ENCODE data around the gene PKD2.
"Not testable (repeated sequence)": the region's sequence is repeated elsewhere in the genome, so short reads cannot be mapped to it uniquely, and the experiment has no call there.

PKD2 gene

GRCh38 chr4:87986508-87986907, 20.9 kb upstream of the PKD2 start:
- no peak for DNase-seq (ENCODE audit: low spot score)

GRCh38 chr4:87989765-87990164, 17.7 kb upstream of the PKD2 start:
- DNase-seq (ENCODE audit: low spot score): no peak

DNA sequence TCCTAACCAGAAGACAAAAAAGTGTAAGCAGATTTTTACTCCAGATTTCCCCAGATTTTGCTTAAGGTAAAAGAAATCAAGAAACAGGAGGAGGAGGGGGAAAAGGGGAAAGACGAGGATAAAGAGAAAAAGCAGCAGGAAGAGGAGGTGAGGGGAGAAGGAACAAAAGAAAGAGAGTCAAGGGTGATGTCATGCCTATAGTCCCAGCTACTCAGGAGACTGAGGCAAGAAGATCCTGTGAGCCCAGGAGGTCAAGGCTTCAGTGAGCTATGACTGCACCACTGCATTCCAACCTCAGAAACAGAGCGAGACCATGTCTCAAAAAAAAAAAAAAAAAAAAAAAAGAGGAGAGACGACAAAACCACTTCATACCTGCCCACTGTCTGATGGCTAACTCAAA, 12.0 kb upstream of the PKD2 start:
- no peak for DNase-seq (ENCODE audit: low spot score)

- not testable (repeated sequence) for DNase-seq (ENCODE audit: low spot score)
Measured at GRCh38 chr4:87999191-87999691, 8.2 kb upstream of the PKD2 start.

DNA sequence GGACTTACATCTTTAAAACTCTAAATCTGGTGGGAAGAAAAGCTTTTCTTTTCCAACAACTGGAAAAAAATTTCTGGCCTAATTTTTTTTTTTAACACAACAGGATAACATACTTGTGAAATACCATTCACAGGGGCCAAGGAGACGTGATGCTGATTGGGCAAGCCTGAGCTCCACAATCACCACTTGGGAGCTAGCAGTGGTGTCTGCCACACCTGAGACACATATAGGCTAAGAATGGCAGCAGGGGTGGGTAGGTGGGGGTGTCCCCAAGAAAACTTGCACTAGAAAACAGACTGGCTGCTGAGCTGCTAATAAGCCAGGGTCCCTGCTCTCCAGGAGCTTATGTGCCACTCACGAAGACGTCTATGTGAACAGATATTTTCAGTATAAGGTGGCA, 5.6 kb upstream of the PKD2 start:
- no peak for DNase-seq (ENCODE audit: low spot score)

DNA sequence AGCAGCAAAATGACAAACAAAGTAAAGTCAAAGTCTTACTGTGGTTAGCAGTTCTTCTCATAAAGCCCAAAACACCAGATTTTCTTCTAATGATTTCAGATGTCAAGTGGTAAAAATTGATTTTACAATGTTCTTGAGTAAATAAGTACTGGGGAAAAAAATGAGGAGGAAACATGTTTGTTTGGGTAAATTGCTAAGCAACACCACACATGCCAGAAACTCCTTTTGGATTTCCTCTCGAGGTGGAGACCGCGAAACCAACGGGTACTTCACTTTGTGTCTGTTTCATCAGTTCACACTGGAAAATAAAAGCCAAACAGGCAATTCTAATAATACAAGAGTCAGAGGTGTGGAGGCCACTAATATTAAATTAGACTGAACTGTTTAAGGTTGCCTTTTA, 4.6 kb upstream of the PKD2 start:
- DNase-seq (ENCODE audit: low spot score): no peak

DNA sequence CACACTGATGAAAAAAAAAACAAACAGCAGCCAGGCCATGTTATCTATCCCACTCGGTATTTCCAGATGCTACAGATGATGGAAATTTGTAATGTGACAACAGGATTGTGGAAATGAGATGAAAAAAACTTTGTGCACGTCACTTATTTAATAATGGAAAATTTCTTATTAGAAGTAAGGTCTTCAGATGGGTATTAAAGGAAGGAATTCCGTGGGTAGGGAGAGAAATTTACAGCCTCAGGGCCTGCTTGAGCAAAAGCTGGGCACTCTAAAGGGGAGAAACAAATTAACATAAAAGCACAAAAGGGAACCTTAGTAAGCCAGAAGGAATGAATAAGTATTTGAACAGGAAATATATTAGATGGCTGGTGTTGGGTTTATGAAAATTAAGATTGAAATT, 4.2 kb upstream of the PKD2 start:
- no peak for DNase-seq (ENCODE audit: low spot score)

DNA sequence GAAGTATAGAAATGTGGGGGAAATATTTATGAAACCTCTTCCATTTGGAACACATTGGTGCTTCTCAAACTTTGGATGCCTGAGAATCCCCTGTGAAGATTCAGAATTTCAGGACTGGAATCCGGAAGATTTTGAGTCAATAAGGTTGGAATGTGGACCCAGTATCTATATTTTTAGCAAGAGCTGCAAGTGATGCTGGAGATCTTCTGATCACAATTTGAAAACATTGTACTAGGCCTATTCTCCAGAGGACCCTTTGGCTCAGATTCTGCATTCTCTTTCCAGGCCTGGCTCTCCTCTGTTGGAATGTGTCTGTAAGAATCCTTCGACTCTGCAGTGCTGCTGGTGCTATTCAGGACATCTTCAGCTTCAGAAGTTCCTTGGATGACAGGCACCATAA, 2.4 kb upstream of the PKD2 start:
- DNase-seq (ENCODE audit: low spot score): no peak

- DNase-seq (ENCODE audit: low spot score): no peak
Measured at GRCh38 chr4:88005946-88006345, 1.5 kb upstream of the PKD2 start.

DNA sequence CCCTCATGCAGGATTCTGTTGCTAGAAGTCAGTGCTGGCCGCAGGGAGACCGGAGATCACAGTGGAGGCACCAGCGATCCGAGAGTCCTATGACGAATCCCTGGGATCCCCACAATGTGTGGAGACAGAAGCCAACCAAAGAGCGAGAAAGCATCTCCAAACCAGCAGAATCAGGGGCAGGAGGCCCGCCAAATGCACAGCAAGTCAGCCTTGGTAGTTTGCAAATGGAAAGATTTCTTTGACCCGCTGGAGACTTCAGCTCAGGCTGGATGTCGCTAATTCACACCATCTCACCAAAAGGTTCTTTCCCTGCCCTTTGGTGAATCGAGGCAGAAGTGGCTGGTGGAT, 505 bp upstream of the PKD2 start:
- no peak for DNase-seq (ENCODE audit: low spot score)

- peak; percentile 39 for DNase-seq (ENCODE audit: low spot score)
Measured at GRCh38 chr4:88008122-88008742, 797 bp downstream of the PKD2 start.

- DNase-seq (ENCODE audit: low spot score): no peak
Measured at GRCh38 chr4:88008743-88009171, 1.3 kb downstream of the PKD2 start.

DNA sequence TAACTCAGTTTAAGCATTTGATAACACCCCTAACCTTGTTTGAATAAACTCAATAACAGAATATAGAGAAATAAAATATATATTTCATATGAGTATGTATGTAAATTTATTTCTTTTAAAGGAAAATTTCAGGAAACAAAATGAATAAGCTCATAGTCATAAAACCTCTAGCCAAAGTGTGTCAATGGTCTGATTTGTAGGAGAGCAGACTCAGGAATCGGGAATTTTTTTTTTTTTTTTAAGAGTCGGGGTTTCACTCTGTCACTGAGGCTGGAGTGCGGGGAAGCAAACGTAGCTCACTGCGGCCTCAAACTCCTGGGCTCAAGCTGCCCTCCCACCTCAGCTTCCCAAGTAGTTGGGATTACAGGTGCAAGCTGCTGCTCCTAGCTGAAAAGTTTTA, 2.4 kb downstream of the PKD2 start:
- DNase-seq (ENCODE audit: low spot score): no peak

GRCh38 chr4:88010966-88011365, 3.5 kb downstream of the PKD2 start:
- DNase-seq (ENCODE audit: low spot score): no peak

DNA sequence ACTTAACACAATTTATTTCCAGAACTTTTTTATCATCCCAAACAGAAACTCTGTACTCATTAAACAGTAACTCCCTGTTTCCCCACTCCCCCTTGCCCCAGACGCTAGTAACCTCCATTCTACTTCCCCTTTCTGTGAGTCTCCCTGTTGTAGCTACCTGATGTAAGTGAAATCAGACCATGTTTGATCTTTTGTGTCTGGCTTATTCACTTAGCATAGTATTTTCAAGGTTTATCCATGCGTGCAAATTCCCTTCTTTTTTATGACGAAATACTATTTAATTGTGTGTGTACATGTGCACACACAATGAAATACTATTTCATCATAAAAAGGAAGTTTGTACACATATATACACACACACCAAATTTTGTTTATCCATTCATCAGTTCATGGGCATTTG, 5.2 kb downstream of the PKD2 start:
- DNase-seq (ENCODE audit: low spot score): no peak

DNA sequence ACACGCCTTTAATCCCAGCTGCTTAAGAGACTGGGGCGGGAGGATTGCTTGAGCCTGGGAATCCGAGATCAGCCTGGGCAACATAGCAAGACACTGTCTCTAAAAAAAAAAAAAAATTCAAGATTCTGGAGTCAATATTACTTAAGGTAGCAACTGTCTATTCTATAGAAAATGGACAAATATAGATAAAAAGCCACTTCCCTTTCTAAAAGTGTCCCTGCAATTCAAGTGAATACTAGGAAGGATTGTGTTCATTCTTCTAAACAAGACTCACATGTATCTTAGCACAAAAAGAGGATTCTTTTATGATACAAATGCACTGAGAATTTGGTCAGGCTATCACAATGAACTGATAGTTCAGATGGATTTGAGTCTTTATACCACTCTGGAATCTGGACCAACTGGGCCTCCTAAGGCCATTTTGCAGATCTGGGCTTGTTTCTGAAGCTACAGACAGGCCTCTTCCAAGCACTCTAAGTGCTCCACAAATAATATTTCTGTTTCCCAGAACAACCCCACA, 7.0 kb downstream of the PKD2 start:
- no peak for DNase-seq (ENCODE audit: low spot score)

GRCh38 chr4:88015659-88016295, 8.3 kb downstream of the PKD2 start:
- DNase-seq (ENCODE audit: low spot score): no peak

DNA sequence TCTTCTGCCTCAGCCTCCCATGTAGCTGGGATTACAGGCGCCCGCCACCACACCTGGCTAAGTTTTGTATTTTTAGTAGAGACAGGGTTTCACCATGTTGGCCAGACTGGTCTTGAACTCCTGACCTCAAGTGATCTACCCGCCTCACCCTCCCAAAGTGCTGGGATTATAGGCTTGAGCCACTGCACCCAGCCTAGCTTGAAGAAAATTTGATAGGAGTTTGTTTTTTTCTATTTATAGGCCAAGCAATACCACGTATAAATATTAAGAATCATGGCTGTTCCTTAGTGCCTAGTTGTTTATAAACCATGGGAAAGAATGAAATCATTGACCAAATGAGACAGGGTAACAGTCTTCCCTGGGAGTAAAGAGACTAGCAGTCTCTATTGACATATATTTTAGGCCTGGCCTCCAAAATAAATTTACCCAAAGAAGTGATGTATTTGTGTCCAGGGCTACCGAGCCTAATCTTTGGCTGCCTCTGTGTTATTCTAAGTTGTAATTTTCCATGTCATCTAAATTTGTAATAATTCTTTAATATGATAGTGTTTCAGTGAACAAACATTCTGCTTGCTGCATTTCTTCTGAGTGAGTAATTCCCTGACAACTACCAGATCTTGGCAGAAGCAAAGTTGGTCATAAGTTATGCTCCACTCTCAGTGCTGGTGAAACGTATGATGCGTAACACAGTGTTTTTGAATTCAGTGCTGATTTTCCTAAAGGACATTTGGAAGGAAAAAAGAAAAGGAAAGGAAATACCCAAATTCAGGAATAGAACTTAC, 10.3 kb downstream of the PKD2 start:
- no peak for DNase-seq (ENCODE audit: low spot score)

- no peak for DNase-seq (ENCODE audit: low spot score)
Measured at GRCh38 chr4:88018466-88018865, 11.0 kb downstream of the PKD2 start.

DNA sequence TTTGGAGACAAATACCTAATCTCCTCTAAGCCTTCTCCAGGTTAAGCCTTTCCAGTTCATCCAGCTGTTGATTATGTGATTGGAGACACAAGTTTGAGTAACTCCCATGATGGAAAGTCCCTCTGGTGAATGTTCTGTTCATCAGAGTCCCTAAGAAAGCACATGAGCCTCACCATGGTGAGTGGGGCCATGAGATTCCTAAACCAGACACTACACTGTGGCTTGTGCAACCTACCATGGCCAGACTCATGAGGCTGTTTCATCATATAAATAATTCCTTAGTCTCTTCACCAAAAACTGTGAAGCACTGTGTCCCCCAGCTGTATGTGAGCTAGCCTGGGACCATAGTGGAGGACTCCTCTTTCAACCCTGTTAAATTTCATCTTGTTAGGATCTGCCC, 14.4 kb downstream of the PKD2 start:
- DNase-seq (ENCODE audit: low spot score): no peak

- DNase-seq (ENCODE audit: low spot score): no peak
Measured at GRCh38 chr4:88022289-88022688, 14.9 kb downstream of the PKD2 start.

DNA sequence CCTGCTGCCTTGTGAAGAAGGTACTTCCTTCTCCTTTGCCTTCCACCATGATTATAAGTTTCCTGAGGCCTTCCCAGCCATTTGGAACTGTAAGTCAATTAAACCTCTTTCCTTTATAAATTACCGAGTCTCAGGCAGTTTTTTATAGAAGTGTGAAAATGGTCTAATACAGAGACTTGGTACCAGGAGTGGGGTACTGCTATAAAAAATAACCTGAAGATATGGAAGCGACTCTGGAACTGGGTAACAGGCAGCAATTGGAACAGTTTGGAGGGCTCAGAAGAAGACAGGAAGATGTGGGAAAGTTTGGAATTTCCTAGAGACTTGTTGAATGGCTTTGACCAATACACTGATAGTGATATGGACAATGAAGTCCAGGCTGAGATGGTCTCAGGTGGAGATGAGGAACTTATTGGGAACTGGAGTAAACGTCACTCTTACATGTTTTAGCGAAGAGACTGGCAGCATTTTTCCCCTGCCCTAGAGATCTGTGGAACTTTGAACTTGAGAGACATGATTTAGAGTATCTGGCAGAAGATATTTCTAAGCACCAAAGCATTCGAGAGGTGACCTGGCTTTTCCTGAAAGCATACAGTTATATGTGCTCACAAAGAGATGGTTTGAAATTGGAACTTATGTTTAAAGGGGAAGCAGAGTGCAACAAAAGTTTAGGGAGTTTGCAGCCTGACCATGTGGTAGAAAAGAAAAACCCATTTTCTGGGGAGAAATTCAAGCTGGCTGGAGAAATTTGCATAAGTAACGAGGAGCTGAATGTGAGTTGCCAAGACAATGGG, 18.6 kb downstream of the PKD2 start:
- DNase-seq (ENCODE audit: low spot score): not testable (repeated sequence)
